Loucy (cell line): ENCODE measurements around the gene PPP2R3B.

ENCODE experiments used
- EZH2phosphoT487 ChIP-seq: fragments of 200-600 bp; IDR thresholded peaks from 2 replicates; pipeline ENCODE4 v1.6.1; 2018; ENCODE audit warnings: antibody characterized with exemption, mild to moderate bottlenecking, moderate library complexity, borderline replicate concordance
- TF ChIP-seq, protein P1 (sequence below): fragments of 200-600 bp; sonication (generic); conservative IDR thresholded peaks from 2 replicates; pipeline ENCODE4 v1.5.1; 2014; ENCODE audit warnings: mild to moderate bottlenecking, antibody characterized with exemption, low read length

DNA sequence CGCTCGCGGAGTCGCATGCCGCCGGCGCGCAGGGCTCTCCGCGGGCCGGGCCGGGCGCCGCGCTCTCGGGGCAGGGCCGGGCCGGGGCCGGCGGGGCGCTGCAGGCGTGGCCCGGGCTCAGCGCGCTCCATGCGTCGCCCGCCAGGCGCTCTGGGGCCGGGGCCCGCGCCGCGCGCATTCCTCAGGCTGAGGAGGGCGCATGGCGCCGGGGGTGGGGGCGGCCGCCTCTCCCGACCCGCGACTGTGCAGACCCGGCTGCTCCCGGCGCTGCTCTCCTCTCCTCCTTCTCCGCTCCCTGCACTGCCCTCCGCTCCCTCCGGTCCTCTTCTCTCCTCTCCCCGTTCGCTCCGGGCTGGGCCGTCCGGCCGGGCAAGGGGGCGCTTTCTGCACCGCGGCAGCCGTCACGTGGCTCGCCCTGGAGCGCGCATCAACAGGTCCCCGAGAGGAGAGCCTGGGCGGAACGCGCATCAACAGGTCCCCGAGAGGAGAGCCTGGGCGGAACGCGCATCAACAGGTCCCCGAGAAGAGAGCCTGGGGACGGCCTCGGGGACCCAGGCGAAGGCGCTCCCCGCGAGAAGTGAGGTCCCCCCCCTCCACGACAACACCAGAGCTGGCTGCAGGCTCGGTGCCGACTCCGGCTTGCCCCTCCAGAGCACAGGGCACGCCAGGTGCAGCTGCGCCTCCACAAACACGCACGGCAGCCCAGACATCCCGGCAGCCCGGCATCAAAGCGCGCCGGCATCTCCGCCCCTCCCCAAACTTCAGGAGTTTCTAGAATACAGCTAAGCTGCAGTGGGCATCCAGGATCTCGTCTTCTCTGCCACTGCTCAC lies 12.9 kb downstream of the PPP2R3B start:
- TF ChIP-seq, protein P1, sequence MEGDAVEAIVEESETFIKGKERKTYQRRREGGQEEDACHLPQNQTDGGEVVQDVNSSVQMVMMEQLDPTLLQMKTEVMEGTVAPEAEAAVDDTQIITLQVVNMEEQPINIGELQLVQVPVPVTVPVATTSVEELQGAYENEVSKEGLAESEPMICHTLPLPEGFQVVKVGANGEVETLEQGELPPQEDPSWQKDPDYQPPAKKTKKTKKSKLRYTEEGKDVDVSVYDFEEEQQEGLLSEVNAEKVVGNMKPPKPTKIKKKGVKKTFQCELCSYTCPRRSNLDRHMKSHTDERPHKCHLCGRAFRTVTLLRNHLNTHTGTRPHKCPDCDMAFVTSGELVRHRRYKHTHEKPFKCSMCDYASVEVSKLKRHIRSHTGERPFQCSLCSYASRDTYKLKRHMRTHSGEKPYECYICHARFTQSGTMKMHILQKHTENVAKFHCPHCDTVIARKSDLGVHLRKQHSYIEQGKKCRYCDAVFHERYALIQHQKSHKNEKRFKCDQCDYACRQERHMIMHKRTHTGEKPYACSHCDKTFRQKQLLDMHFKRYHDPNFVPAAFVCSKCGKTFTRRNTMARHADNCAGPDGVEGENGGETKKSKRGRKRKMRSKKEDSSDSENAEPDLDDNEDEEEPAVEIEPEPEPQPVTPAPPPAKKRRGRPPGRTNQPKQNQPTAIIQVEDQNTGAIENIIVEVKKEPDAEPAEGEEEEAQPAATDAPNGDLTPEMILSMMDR: no peak
- TF ChIP-seq EZH2phosphoT487: no peak
